Measurements from ENCODE around the gene SGMS1. TPM values are rescaled to one million over a fixed set of nuclear protein-coding genes. Genes with fewer than 3 reads are reported as not detected.
A peak's percentile ranks its signal among the peaks of the same experiment; 100 is the strongest.

The SGMS1 gene
- total RNA-seq, 3 donors from 2014 or later (not counting 1 experiment from before 2014, with no cell fraction given) = 24.5 to 32.7 (median 30.4) TPM

- Mint-ChIP-seq H3K4me1 (peaks cover 72 to 77% of the 10 kb centered on the region in 2 donors), H3K27ac (peak overlapping the region; percentile 77 to 78), H3K4me3 (peak overlapping the region; percentile 71), H3K36me3 (no peaks in the 10 kb centered on the region), H3K27me3 (ENCODE audit: low read depth in 2 of 2) (no peaks in the 10 kb centered on the region), H3K9me3 (no peaks in the 10 kb centered on the region)
- 27% methylated on average over 1 of the region's 1 CpG for WGBS (ENCODE audit: insufficient coverage)
- Histone ChIP-seq H3K4me3 (ENCODE audit: low read length) (no peak overlapping the region), H3K27ac (ENCODE audit: low read length) (peak overlapping the region; percentile 49), H3K9me3 (ENCODE audit: control insufficient read depth, insufficient read depth, low read length) (no peaks in the 10 kb centered on the region), H3K27me3 (ENCODE audit: control insufficient read depth, insufficient read depth, low read length) (no peaks in the 10 kb centered on the region), H3K36me3 (ENCODE audit: control insufficient read depth, insufficient read depth, low read length) (no peaks in the 10 kb centered on the region), H3K4me1 (ENCODE audit: control insufficient read depth, insufficient read depth, low read length) (peaks cover 16% of the 10 kb centered on the region)
- ATAC-seq (peak; percentile 54 to 81 (median 57)), DNase-seq (peak in 1 of 2 donors; percentile 27)
- TF ChIP-seq CTCF (IDR thresholded peaks at IDR 0.05) = no peak
- intact Hi-C loops (cut with micrococcal nuclease) = no loop called here
These were observed 18.3 kb downstream of the SGMS1 start for GRCh38 chr10:50605269-50605950.

GRCh38 chr10:50604809-50605208 is 18.9 kb downstream of the SGMS1 start:
- WGBS (ENCODE audit: insufficient coverage) = 38% methylated on average over 3 of the region's 3 CpGs
- peak overlapping the region; percentile 49 for H3K27ac ChIP-seq (ENCODE audit: low read length)
- intact Hi-C loops (cut with micrococcal nuclease) = no loop called here

GRCh38 chr10:50604049-50604640 is 19.6 kb downstream of the SGMS1 start:
- Histone ChIP-seq H3K27ac (ENCODE audit: low read length) (peak overlapping the region; percentile 21), H3K4me1 (ENCODE audit: control insufficient read depth, insufficient read depth, low read length) (peaks cover 16% of the 10 kb centered on the region), H3K9me3 (ENCODE audit: control insufficient read depth, insufficient read depth, low read length) (no peaks in the 10 kb centered on the region), H3K36me3 (ENCODE audit: control insufficient read depth, insufficient read depth, low read length) (no peaks in the 10 kb centered on the region), H3K4me3 (ENCODE audit: low read length) (no peak overlapping the region), H3K27me3 (ENCODE audit: control insufficient read depth, insufficient read depth, low read length) (no peaks in the 10 kb centered on the region)
- TF ChIP-seq CTCF (IDR thresholded peaks at IDR 0.05) = no peak
- Mint-ChIP-seq H3K4me1 (peaks cover 68 to 81% of the 10 kb centered on the region in 2 donors), H3K4me3 (peak overlapping the region; percentile 71), H3K9me3 (no peaks in the 10 kb centered on the region), H3K36me3 (no peaks in the 10 kb centered on the region), H3K27me3 (ENCODE audit: low read depth in 2 of 2) (no peaks in the 10 kb centered on the region), H3K27ac (peak overlapping the region; percentile 77 to 78)
- intact Hi-C loops (cut with micrococcal nuclease) = no loop called here
- DNase-seq = peak in 1 of 2 donors; percentile 14
- peak; percentile 43 to 61 (median 58) for ATAC-seq
- 16% methylated on average over 8 of the region's 8 CpGs for WGBS (ENCODE audit: insufficient coverage)

More at GRCh38 chr10:50604809-50605208, 18.9 kb downstream of the SGMS1 start:
- peaks cover 16% of the 10 kb centered on the region for H3K4me1 ChIP-seq (ENCODE audit: control insufficient read depth, insufficient read depth, low read length)
- no peaks in the 10 kb centered on the region for H3K27me3 Mint-ChIP-seq (ENCODE audit: low read depth in 2 of 2)
- H3K36me3 ChIP-seq (ENCODE audit: control insufficient read depth, insufficient read depth, low read length) = no peaks in the 10 kb centered on the region
- no peaks in the 10 kb centered on the region for H3K9me3 ChIP-seq (ENCODE audit: control insufficient read depth, insufficient read depth, low read length)
- no peak overlapping the region for H3K4me3 ChIP-seq (ENCODE audit: low read length)
- H3K9me3 Mint-ChIP-seq = no peaks in the 10 kb centered on the region
- H3K36me3 Mint-ChIP-seq = no peaks in the 10 kb centered on the region
- no peaks in the 10 kb centered on the region for H3K27me3 ChIP-seq (ENCODE audit: control insufficient read depth, insufficient read depth, low read length)
- peak overlapping the region; percentile 77 to 78 for H3K27ac Mint-ChIP-seq
- DNase-seq = no peak
- TF ChIP-seq CTCF (IDR thresholded peaks at IDR 0.05) = no peak
- H3K4me1 Mint-ChIP-seq = peaks cover 71 to 79% of the 10 kb centered on the region in 2 donors
- peak in 2 of 3 donors; percentile 27 to 41 for ATAC-seq
- peak overlapping the region; percentile 71 for H3K4me3 Mint-ChIP-seq
